Measurements from ENCODE around the gene MOV10. TPM values are rescaled to one million over a fixed set of nuclear protein-coding genes. Genes with fewer than 3 reads are reported as not detected.
A peak's percentile ranks its signal among the peaks of the same experiment; 100 is the strongest.

The MOV10 gene
- total RNA-seq, 1 experiment from 2014 or later = 125 TPM

GRCh38 chr1:112674986-112675727 is 698 bp downstream of the MOV10 start:
- DNase-seq (ENCODE audit: low spot score) = peak; percentile 51

- DNase-seq (ENCODE audit: low spot score) = no peak
Measured at GRCh38 chr1:112675728-112676381, 1.4 kb downstream of the MOV10 start.

GRCh38 chr1:112676543-112676942 is 2.1 kb downstream of the MOV10 start:
- DNase-seq (ENCODE audit: low spot score) = no peak

- no peak for DNase-seq (ENCODE audit: low spot score)
Measured at GRCh38 chr1:112677501-112677900, 3.0 kb downstream of the MOV10 start.

- DNase-seq (ENCODE audit: low spot score) = no peak
Measured at GRCh38 chr1:112678605-112679004, 4.1 kb downstream of the MOV10 start.

- no peak for DNase-seq (ENCODE audit: low spot score)
Measured at GRCh38 chr1:112685913-112686312, 11.5 kb downstream of the MOV10 start.

- no peak for DNase-seq (ENCODE audit: low spot score)
Measured at GRCh38 chr1:112686417-112686816, 12.0 kb downstream of the MOV10 start.

- DNase-seq (ENCODE audit: low spot score) = no peak
Measured at GRCh38 chr1:112686835-112687234, 12.4 kb downstream of the MOV10 start.

GRCh38 chr1:112687361-112687760 is 12.9 kb downstream of the MOV10 start:
- DNase-seq (ENCODE audit: low spot score) = no peak

- DNase-seq (ENCODE audit: low spot score) = no peak
Measured at GRCh38 chr1:112687785-112688496, 13.5 kb downstream of the MOV10 start.

GRCh38 chr1:112688781-112689193 is 14.3 kb downstream of the MOV10 start:
- no peak for DNase-seq (ENCODE audit: low spot score)

- DNase-seq (ENCODE audit: low spot score) = no peak
Measured at GRCh38 chr1:112689196-112689841, 14.9 kb downstream of the MOV10 start.

GRCh38 chr1:112689842-112690237 is 15.4 kb downstream of the MOV10 start:
- no peak for DNase-seq (ENCODE audit: low spot score)

GRCh38 chr1:112692681-112693080 is 18.2 kb downstream of the MOV10 start:
- no peak for DNase-seq (ENCODE audit: low spot score)

- DNase-seq (ENCODE audit: low spot score) = no peak
Measured at GRCh38 chr1:112693821-112694220, 19.4 kb downstream of the MOV10 start.

- DNase-seq (ENCODE audit: low spot score) = no peak
Measured at GRCh38 chr1:112694363-112694929, 20.0 kb downstream of the MOV10 start.

- DNase-seq (ENCODE audit: low spot score) = no peak
Measured at GRCh38 chr1:112695276-112695675, 20.8 kb downstream of the MOV10 start.

GRCh38 chr1:112696578-112697314 is 22.3 kb downstream of the MOV10 start:
- DNase-seq (ENCODE audit: low spot score) = no peak

GRCh38 chr1:112697781-112698201 is 23.3 kb downstream of the MOV10 start:
- no peak for DNase-seq (ENCODE audit: low spot score)

GRCh38 chr1:112698366-112699310 is 24.2 kb downstream of the MOV10 start:
- peak; percentile 88 for DNase-seq (ENCODE audit: low spot score)
